Omental fat pad (tissue), 4 donors: ENCODE results near the gene LCE3A. TPM values are rescaled to one million over a fixed set of nuclear protein-coding genes. Genes with fewer than 3 reads are reported as not detected.
"Not testable (repeated sequence)": the region's sequence is repeated elsewhere in the genome, so short reads cannot be mapped to it uniquely, and the experiment has no call there.

Experiments used
- ATAC-seq: fragments of 150-250 bp; one replicate; pipeline ENCODE4 v1.9.1; 2016; ENCODE audit warnings: mild to moderate bottlenecking, moderate library complexity; ENCODE audit not compliant: low FRiP score
- DNase-seq: peaks from one replicate; pipeline ENCODE4 v3.0.0-alpha.2; 2019; ENCODE audit warnings: low spot score
- total RNA-seq, 4 donors: library from RNA; depleted of rRNA; stranded (reverse); fragments of >200 nt; gene quantifications; one replicate each; pipeline ENCODE4 v1.1.0, GENCODE V29; 2016
- TF ChIP-seq, protein P1 (sequence below), 3 donors: fragments of 450-650 bp; IDR thresholded peaks; one replicate each; pipeline ENCODE4 v1.5.1; 2016 to 2017; ENCODE audit warnings: antibody characterized with exemption in 3 of 3, mild to moderate bottlenecking in 3 of 3, moderate library complexity in 2 of 3

LCE3A gene, protein sequence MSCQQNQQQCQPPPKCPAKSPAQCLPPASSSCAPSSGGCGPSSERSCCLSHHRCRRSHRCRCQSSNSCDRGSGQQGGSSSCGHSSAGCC
- total RNA-seq = not detected

DNA sequence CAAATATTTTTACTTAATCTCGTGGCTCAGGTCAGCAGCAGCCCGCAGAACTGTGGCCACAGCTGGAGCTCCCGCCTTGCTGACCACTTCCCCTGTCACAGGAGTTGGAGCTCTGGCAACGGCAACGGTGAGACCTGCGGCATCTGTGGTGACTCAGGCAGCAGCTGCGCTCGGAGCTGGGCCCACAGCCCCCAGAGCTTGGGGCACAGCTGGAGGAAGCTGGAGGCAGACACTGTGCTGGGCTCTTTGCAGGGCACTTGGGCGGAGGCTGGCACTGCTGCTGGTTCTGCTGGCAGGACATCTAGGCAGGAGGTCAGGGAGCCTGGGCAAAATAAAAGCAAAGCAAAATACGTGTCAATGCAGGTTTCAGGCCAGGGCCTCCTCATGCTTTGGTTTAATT lies at the start of gene LCE3A:
LCE3A (minus strand) TSS at position 301 of the 400 bp plus-strand sequence; CDS start at position 301, 0 bp downstream.
- TF ChIP-seq, protein P1, sequence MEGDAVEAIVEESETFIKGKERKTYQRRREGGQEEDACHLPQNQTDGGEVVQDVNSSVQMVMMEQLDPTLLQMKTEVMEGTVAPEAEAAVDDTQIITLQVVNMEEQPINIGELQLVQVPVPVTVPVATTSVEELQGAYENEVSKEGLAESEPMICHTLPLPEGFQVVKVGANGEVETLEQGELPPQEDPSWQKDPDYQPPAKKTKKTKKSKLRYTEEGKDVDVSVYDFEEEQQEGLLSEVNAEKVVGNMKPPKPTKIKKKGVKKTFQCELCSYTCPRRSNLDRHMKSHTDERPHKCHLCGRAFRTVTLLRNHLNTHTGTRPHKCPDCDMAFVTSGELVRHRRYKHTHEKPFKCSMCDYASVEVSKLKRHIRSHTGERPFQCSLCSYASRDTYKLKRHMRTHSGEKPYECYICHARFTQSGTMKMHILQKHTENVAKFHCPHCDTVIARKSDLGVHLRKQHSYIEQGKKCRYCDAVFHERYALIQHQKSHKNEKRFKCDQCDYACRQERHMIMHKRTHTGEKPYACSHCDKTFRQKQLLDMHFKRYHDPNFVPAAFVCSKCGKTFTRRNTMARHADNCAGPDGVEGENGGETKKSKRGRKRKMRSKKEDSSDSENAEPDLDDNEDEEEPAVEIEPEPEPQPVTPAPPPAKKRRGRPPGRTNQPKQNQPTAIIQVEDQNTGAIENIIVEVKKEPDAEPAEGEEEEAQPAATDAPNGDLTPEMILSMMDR (IDR thresholded peaks at IDR 0.05) = no peak
- ATAC-seq (no peak), DNase-seq (no peak)

DNA sequence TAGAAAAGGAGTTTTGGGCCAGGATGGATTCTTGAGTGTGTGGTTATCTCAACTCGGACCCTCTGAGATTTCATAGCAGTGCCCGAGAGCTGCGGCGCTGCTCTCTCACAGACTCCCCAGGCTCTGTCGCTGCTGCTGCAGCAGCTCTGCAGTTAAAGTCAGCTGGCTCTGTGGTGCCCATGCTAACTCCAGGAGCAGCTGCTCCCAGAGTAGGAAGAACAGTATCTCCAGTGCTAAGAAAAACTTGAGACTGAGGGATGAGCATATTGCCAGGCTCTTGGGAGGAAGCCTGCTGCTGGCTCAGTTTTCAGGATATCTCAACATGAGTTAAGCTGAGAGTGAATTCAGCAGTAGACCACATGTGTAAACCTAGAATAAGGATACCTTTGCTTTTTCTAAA lies 44.7 kb upstream of the LCE3A start:
- DNase-seq = no peak
- TF ChIP-seq, protein P1 (IDR thresholded peaks at IDR 0.05) = no peak
- ATAC-seq = no peak

DNA sequence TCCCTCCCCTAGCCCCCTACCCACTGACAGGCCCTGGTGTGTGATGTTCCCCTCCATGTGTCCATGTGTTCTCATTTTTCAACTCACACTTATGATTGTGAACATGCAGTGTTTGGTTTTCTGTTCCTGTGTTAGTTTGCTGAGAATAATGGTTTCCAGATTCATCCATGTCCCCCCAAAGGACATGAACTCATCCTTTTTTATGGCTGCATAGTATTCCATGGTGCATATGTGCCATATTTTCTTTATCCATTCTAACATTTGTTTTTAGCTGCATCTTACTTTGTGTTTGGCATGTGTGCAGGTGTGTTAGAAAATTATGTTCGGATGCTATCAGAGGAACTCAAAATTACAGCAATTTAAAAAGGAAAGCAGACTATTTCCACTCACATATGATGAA lies 43.3 kb upstream of the LCE3A start:
- DNase-seq, ATAC-seq: not testable (repeated sequence)

DNA sequence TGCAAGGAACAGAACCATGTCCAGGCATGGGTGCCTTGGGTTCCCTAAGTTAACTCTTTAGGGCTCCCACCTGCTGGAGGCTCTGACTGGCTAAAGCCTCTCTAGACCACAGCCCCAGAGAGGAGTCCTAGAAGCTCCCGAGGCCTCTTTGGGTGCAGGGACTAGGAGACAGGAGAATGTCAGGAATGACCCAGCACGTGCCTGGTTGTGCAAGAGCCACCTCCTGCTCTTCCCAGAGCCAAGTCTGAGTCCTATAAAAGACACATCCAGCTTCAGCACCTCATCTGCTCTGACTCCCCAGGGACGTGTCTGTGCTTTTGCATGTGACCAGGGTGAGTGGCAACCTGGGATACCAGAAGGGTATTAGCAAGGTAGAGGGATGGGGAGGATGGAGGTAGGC lies 40.2 kb upstream of the LCE3A start, which contains the start of gene LCE2D:
LCE2D (plus strand) TSS at position 283 of the 400 bp plus-strand sequence. CDS start 726 bp downstream, outside the sequence.
- ATAC-seq (no peak), DNase-seq (no peak)
- TF ChIP-seq, protein P1 (IDR thresholded peaks at IDR 0.05) = no peak

DNA sequence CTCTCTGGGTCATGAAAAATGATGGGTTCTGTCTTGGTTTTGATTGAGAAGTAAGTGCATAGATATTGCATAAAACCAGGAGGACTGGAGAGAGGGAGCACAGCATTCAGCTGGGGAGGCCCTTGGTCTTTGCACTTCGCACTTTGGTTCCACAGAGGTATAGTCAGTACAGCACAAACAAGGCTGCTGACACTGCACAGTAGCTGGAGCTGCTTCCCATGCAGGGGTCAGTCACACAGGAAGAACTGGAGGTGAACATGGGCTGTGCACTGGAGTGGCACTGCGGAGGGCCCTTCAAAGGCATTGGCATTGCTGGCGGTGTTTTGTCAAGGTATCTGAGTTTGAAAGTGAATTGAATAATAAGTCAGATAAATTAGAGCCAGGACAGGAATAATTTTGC lies 35.7 kb upstream of the LCE3A start:
- ATAC-seq (no peak), DNase-seq (no peak)
- TF ChIP-seq, protein P1 (IDR thresholded peaks at IDR 0.05) = no peak

DNA sequence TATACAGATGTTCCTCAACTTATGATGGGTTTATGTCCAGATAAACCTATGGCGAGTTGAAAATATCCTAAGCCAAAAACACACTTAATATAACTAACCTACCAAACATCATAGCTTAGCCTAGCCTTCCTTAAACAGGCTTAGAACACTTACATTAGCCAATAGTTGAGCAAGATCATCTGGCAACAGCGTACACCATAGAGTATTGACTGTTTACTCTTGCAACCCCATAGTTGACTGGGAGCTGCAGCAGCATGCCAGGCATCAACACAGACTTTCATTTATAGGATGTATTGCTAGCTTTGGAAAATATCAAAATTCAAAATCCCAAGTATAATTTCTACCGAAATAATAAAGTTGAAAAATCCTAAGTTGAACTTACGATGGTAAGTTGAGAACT lies 34.8 kb upstream of the LCE3A start:
- ATAC-seq (no peak), DNase-seq (no peak)
- TF ChIP-seq, protein P1 (IDR thresholded peaks at IDR 0.05) = no peak

DNA sequence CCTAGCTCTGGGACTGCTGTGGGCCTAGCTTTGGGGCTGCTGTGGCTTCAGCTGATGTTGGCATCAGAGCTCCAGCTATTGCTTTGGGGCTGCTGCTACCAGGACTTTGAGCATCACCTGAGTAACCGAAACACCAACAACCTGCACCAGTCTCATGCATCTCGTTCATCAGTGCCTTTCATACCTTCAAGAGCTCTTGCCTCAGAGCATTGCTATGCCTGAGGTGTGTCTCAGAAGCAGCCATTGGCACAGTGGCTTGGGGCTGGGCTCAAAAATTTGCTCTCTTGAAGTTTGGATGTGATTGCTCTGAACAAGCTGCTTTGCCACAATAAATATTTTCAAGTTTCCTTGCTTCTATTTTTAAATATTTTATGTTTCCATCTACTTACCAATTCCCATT lies 33.6 kb upstream of the LCE3A start:
- no peak for DNase-seq
- TF ChIP-seq, protein P1 (IDR thresholded peaks at IDR 0.05) = no peak
- ATAC-seq = no peak
